Fibroblast of skin of left quadriceps (primary cell): ENCODE data around the gene USP12.
"Not testable (repeated sequence)": the region's sequence is repeated elsewhere in the genome, so short reads cannot be mapped to it uniquely, and the experiment has no call there.

Experiments
- DNase-seq, 2 experiments: peaks; one replicate each; pipeline ENCODE4 v3.0.0-alpha.2; 2013; ENCODE audit warnings: low read depth in 2 of 2

USP12 gene

DNA sequence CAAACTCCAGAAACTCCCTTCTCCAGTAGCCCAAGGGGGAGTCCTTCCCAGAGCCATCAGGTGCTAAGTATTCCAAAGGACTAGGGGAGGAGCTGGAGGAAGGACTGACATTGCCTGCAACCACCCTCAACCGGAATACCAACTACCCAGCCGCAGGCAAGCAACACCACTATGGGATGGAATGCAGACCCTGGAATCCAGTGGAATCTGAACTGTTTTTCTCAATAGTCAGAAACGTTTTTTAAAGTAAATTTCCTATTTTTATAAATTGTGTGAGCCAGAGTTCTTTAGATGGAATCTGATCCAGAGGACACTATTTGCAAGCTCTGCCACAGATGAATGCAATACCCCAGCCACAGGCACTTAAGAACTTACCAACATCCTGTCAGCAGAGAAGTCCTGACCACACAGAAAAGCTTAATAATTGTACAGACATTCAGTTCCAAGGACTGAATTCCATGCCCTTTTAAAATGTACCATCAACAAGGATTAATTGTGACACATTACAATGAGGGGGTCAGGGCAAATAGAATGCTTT lies 92.1 kb downstream of the USP12 start:
- DNase-seq = peak; percentile 24 to 35

DNA sequence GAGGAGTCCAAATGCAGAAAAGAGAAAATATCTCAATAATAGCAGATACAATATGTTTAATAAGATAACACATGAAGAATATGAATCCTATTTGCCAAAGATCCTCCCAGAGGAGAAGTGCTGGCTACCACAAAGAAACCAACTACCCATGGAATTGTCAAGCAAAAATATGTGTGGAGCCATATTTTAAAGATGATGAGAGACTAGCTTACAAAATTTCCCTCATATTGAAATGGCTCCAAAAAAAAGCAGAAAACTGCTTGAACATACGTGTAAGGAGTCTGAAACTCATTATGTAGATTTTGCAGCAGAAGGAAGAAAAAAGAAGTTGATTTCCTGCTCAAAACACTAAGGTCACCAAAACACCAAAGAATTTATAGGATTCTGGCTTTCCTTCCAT lies 94.2 kb downstream of the USP12 start:
- no peak for DNase-seq

DNA sequence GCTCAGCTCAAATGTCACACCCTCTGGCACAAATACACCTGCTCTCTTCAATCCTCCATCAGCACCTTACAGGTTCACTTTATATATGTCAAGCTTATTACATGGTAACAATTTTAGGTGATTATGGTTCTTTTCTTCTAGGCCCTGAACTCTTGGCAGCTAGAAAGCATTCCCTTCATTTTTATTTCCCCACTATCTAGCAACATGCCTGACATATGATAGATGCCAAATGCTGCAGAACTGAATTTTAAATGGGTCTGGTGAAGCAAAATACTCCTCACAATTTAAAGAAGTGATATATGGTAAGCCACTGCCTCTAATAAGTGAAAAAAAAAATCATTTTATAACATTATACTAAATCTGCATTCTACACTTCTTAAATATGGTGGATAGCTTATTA lies 95.2 kb downstream of the USP12 start:
- no peak for DNase-seq

DNA sequence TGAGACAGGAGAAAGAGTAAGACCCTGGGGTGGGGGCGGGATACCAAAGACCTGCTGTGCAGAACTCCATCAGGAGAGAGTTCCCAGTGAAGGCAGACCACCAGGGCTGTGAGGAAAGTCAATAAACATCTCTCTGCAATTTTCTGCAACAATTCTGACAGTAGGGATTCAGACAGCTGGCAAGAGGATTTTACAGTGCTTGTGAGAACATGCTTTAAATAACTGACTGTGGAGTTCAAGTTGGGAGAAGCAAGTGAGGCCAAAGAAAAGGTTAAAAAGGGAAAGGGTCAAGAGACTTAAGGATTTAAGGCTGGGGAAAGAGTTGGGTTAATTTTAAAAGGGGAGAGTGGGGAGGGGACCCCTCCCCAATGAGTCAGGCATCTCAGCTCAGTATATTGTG lies 98.4 kb downstream of the USP12 start:
- no peak for DNase-seq

DNA sequence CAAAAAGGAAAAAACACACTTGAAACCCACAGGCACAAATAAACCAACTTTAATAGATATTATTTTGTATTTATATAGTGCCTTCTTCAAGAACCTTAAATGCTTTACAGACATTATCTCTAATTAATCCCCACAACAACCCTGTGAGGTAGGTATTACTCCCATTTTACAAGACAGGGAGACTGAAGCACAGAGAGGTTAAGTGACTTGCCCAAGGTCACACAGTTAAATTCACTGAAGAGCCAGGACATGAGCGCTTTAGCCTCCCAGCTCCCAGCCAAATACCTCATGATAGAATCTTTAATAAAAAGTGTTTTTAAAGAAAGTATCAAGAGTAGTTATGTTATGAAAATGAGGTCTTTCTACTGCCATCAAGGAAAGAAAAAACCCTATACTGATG lies 105.5 kb downstream of the USP12 start:
- DNase-seq = not testable (repeated sequence)

DNA sequence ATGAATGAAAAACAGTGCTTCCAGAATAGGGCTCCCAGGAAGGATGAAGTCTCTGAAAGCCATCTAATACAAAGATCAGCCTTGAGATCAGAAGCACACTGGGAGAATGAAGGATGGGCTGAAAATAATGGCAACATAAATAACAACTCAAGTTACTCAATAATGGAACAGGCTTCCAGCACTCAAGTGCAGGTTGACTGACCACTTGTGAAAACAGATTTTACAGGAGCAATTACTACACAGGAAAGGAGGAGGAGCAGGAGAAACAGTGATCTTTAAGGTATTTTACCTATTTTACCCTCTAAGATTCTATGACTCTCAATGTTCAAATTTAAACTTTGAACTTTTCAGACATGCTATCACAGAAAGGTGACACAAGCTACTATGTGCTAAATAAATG lies 106.0 kb downstream of the USP12 start:
- DNase-seq = no peak

DNA sequence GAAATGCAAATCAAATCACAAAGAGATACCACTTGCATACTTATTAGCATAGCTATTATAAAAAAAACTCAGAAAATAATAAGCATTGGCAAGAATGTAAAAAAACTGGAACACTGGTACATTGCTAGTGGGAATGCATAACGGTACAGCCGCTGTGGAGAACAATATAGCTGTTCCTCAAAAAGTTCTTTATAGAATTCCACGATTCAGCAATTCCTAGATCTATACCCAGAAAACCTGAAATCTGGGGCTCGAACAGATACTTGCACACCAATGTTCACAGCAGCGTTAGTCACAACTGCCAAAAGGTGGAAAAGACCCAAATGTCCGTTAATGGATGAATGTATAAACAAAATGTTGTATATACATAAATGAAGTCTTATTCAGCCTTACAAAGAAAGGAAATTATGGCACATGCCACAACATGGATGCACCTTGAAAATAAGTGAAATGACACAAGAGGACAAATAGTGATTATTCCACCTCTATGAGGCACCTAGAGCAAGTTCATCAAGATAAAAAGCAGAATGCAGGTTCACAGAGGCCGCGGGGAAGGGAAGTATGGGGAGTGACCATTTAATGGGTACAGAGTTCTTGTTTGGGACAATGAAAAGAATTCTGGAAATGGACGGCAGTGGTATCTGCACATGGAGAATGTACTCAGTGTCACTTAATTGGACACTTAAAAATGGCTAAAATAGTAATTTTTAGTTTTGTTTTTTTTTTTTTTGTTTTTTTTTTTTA lies 107.2 kb downstream of the USP12 start:
- no peak for DNase-seq

DNA sequence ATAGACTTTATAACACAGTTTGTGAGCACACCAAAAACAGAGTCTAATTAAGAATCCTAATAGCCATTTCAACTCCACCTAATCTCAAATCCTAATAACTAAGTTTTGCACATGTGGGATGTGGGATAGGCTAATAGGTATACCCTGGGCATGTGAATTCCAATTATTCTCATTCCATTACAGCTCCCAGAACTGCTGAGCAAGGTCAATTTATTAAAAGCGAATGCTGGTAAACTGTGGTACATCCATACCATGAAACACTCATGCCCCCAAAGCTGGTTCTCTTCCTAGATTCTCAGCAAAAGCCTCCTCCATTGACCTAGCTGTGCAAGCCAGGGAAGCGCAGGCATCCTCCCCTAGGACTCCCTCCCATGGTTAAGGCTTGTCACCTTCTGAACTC lies 113.8 kb downstream of the USP12 start:
- DNase-seq = no peak

DNA sequence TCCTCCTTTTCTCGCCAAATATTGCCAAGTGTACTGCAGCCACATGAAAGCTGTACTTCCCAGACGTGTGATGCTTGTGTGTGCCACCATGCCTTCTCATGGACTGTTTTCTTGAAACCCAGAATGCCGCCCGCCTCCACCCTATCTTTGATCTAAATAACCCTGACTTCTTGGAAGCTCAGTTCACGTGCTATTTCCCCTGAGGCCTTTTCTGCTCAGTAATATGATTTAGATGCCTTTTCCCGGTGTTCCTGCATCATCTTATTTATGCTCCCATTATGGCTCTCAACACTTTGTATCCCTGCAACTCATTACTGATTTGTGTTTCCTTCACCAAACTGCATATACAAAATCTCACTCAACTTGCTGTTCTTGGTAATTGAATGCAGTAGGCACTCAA lies 116.1 kb downstream of the USP12 start:
- DNase-seq = no peak

DNA sequence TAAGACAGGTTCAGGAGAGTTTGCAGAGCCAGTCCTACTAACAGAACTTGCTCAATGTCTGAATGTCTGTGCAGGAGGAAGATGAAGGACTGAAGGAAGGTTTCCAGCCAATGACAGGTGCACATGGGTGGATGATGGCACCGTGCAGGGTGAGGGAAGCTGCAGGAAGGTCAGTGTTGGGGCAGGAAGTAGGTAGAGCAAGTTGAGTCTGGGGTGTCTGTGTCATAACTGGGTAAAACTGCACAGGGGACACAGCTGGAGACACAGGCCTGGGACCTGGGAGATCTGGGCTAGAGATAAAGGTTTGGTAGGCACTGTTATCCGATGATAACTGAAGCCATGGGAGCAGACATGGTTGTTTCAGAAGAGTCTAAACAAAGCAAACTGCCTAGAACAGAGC lies 116.9 kb downstream of the USP12 start:
- no peak for DNase-seq

DNA sequence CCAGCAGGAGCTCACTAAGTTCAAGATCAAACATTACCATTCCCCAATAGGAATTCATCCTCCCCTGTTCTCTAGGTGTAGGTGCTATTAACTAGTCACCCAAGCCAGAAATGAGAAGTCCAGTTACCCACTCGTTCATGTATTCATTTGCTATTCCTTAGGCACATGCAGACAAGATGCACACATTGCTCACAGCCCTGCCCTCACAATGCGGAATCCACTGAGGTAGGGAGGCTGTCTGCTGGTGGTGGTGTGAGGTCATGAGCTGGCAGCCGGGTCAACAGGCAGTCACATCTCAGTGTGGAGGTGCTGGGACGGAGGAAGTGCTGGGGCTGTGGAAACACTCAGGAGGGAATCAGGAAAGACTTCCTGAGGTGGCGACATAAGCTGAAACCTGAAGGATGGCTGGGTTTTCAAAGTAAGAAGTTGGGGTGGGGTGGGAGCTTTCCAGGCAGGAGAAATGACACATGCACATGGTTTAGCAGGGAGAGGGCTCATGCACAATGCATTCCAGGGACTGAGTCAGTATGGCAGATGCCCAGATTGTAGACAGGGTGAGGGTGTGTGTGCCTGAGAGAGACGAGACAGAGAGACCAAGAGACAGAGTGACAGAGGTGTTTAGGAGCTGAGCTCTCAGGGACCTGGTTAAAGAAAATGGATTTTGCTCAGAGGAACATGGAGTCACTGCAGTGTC lies 117.6 kb downstream of the USP12 start:
- peak; percentile 52 to 57 for DNase-seq

DNA sequence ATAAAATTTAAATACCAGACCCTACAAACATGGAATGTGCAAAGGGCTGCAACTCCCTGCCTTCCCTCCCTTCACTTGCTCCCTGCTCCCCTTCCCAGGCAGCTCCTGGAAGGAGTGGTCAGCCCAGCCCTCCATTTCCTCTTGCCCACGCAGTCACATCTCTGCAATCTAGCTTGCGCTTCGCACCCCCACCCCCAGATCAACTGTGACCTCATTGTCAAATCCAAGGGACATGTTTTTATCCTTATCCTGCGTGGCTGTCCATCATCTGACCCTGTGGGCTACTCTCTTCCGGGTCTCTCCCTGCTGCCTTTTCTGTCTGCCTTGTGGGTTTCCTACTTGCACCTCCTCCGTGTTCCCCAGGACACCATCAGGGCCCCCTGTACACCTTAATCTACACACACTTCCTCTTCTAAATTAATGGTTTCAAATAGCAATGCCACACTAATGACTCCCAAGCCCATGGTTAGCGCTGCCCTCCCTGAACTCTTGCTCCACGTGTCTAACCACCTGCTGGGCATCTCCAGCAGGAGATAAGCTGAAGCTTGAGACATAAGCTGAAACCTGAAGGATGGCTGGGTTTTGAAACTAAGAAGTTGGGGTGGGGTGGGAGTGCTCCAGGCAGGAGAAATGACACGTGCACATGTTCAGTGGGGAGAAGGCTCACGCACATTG lies 118.3 kb downstream of the USP12 start:
- DNase-seq = no peak

DNA sequence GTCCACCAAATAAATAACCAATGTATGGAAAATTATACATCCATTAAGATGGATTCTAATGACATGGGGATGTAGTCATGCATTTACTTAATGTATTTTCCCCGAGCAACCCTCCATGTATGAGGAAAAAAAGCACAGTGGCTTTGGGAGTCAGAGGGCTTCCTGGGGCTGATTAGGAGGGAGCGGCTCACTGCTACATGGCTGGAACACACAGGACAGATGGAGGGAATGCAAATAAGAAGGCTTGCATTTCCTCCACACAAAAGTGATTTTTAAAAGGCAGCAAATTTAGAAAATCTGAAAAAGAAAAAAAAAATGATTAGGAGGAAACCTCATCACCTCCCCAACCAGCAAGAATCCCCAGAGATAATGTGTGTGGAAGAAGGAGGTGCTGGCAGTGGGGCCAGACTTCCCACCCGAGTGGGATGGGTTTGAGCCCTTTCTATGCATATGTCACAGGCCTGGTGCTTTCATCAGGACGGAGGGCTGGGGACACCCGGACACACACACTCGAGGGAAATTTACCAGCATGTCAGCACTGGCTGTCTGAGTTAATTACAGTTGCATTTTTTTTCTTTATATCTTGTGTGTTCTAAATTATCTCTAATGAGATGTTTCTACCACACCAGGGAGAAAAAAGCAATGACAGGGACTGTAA lies 118.9 kb downstream of the USP12 start:
- no peak for DNase-seq

DNA sequence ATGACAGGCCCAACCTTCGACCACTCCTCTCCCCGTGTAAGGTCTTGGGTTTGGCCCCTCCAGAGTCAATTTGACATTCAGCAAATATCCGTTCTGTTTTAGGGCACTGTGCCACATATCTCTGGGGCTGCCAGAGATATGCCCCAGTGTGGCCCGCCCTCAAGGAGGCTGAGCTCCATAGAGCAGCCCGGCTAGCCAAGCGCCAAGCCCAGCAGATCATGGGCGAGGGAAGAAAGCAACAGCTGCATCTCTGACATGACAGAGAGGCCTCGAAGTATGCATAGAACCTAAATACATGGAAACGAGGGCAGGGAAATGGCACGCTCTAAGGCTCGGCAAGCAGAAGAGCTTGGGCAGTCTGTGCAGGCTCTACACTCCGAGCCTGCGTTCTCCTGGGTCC lies 124.5 kb downstream of the USP12 start:
- DNase-seq = no peak

DNA sequence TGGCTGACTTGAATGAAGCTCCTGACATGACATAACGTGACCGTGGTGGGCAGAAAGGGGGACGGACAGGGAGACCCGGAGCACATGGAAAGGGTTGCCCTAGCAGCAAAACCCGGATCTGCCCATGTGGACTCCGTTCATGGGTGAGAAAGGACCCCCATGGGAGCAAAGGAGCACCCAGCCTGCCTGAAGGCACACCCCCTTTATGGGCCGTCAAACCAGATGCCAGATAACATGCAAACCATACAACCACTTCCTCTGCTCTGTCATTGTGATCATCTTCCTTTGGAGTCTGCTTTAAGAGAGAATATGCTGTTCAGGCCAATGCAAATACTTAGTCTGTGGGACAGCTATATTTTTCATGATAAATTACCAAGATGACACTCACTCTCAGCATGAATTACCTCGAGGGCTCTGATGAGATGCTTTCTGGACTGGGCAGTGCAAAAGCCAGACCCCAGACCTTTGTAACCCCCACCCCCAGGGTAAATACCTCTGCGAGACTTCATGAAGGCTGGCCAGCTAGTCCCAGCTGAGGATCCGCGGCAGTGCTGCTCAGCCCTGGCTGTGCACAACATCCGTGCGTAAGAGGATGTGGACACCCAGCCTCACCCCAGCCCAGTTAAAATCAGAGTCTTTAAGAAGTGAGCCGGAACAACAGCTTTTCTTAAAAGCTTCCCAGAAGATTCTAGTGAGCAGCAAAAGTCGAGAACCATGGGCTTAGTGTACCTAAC lies 126.6 kb downstream of the USP12 start:
- no peak for DNase-seq

DNA sequence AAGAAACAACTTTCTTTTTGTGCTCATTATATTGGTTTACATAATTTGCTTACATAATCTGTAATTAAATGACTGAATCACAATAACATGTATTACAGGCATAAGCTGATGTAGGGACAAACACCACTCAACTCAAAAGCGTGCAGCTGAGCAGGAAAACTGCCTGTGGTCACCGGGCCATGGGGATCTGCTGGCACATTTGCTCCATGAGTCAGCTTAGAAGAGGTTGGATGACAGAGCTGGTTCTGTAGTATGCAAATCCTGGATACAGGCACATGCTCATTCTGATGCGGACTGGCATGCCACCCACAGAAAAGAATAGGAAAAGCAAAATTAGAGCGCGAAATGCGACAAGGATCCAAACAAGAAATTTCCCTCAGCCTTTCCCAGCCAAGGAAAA lies 128.6 kb downstream of the USP12 start:
- peak; percentile 89 to 90 for DNase-seq

DNA sequence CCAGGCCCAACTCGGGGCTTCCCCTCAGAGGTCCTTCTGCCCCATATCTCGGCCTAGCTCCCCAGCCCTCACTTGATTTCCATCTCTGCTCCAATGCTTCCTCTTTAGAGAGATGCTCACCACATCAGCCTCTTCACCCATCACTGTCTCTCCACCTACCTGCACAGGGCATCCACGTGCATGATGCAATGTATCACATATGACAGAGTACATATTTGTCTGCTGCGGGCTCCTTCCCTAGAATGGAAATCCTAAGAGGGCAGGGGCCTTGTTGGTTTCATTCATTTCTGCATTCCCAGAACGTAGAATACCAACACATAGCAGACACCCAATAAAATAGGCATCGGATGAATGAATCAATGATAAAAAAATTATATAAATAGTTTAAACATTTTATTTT lies 130.3 kb downstream of the USP12 start:
- no peak for DNase-seq

DNA sequence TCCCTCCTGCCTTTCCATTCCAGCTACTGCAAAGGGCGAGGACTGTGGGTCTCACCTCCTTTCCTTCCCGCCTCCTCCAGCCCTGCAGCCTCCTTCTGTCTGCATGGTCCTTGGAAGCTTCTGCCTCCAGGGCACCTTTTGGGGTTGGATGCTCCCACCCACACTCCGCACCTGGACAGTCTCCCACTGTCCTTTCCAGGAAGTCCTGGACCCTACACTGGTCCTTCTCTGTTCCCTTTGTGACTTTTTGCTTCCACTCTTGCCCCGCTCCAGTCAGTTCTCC lies 130.8 kb downstream of the USP12 start:
- no peak for DNase-seq

DNA sequence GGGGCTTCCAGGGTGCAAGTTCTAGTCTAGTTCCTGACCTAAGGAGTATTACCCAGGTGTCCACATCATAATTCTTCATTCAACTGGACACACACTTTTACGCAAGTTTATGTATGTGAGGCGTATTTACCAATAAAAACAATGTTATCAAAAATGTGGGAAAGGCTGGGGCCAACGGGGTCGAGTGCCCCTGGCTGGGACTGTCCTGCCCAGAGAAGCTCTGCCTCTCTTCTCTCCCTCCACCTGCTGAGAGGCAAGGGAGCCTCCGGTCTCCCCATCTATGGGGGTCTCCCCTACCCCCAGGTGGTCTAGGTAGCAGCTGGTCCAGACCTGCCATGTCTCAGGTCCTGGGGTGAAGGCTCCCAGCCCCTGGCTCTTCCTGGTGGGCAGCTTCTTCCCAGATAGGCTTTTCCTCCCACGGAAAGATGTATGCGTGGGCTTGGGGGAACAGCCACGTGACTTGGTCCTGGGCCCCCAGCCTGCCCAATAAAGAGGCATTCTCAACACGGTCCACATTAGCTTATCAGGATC lies 132.4 kb downstream of the USP12 start:
- no peak for DNase-seq

DNA sequence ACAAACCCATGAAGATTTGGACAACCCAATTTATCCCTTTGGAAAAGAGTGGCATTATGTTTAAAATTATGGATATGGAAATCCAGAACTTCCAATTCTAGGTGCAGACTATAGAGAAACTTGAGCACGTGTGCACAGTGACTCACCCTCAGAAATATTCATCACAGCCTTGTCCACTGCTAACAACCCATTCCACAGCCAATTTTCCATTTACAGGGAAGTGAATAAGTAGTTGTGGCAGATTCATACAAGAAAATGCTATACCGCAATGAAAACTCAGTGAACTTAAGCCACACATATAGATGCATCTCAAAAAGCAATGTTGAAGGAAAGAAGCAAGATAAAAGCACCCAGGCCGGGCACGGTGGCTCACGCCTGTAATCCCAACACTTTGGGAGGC lies 133.3 kb downstream of the USP12 start:
- DNase-seq = peak; percentile 52 to 55

DNA sequence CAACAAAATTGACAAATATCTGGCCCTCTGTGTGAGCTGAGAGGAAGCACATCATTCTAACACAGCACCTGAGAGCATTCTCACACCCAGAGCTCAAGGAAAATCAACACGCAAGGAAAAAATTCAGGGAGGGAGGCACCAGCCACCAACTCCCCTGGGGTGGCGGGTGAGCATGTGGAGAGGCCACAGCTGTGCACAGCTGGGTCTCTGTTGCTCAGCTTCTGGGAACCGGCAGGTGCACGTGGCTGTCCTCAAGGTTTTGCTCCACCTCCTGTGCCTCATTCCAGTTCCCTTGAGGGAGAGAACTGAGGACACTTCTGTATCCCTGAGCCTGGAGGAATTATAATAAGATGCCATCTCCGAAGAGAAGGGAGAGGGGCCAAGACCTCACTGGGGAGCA lies 134.0 kb downstream of the USP12 start:
- no peak for DNase-seq

DNA sequence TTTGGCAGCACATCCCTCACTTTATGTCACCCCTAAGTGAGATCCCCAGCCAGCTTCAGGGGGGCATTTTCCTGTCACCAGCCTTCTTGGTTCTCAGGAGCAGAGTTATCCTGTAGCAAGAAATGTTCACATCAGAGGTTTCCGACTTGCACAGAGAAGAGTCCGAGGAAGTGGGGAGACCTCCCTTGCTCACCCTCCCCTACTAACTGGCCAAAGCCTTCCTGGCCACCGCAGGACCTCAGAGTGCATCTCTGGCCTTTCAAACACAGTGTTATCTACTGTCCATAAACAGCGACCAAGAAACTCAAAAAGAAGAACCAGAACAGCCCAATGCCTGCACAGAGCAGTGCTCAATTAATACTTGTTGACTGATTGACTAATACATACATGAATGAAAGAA lies 134.4 kb downstream of the USP12 start:
- DNase-seq = no peak
